AG04449 (cell line): ENCODE results near the gene NEDD8.

Experiments
- CTCF ChIA-PET: fragments of 350-600 bp; formaldehyde crosslinking; extraction: SDS; loops from one replicate; lab custom pipeline; 2021; ENCODE audit warnings: antibody characterized with exemption; lab: Yijun Ruan, JAX
- POLR2A ChIA-PET: fragments of 400-600, 350-600 bp; formaldehyde crosslinking; extraction: SDS; loops from one replicate; lab custom pipeline; 2020; ENCODE audit warnings: antibody characterized with exemption, inconsistent platforms; lab: Yijun Ruan, JAX
- DNase-seq: peaks from one replicate; pipeline ENCODE4 v3.0.0-alpha.2; 2010; ENCODE audit warnings: low read depth, low spot score
- H3K4me3 ChIP-seq: 2 replicates; pipeline ENCODE4 v1.5.1; 2011; ENCODE audit warnings: low read depth, mild to moderate bottlenecking, control low read depth, low read length
- CTCF ChIP-seq: IDR thresholded peaks from one replicate; pipeline ENCODE4 v1.5.1; 2011; ENCODE audit warnings: mild to moderate bottlenecking, moderate library complexity, low read length, control low read depth, inconsistent platforms; ENCODE audit not compliant: insufficient read depth; ENCODE audit errors: missing control alignments

Gene NEDD8

GRCh38 chr14:24212924-24213865, 19.0 kb downstream of the NEDD8 start, which contains the start of gene CHMP4A:
TSS of gene CHMP4A (minus strand) at chr14:24213488. CDS start at chr14:24213439, 49 bp downstream.
- TF ChIP-seq CTCF: peak; percentile 36
- CTCF ChIA-PET: interaction anchor here (0.7 to 5.3 kb wide), 13 partner anchors 9 to 155 kb away, joined by 3 to 89 read pairs (median 6); partner anchors contain the start of genes CIDEB, DHRS1, NOP9 and RABGGTA
- peak within 1 kb of the TSS; percentile 88 for H3K4me3 ChIP-seq
- DNase-seq: peak; percentile 85
- POLR2A ChIA-PET: interaction anchor here (0.6 to 2.9 kb wide), 8 partner anchors 11 to 98 kb away, joined by 3 to 26 read pairs (median 4); partner anchors contain the start of genes DHRS1, NOP9, RABGGTA and TINF2

- CTCF ChIA-PET: interaction anchor here (1.1 kb wide), 1 partner anchor 97 kb away, joined by 3 read pairs; the partner anchor contains the start of gene CIDEB
- POLR2A ChIA-PET: interaction anchor here (2.9 kb wide), 1 partner anchor 16 kb away, joined by 26 read pairs; the partner anchor contains the start of gene TM9SF1
- H3K4me3 ChIP-seq: no peak overlapping the region
- TF ChIP-seq CTCF: no peak
- no peak for DNase-seq
Measured at GRCh38 chr14:24211311-24211710, 20.9 kb downstream of the NEDD8 start.

- no peak for TF ChIP-seq CTCF
- CTCF ChIA-PET: interaction anchor here (1.5 to 2.1 kb wide), 2 partner anchors 35 to 90 kb away, joined by 5 to 10 read pairs; partner anchors contain the start of gene TINF2
- no peak overlapping the region for H3K4me3 ChIP-seq
- DNase-seq: no peak
- POLR2A ChIA-PET: interaction anchor here (0.7 kb wide), 1 partner anchor 43 kb away, joined by 3 read pairs; no protein-coding TSS in a partner anchor
Measured at GRCh38 chr14:24207625-24208024, 24.5 kb downstream of the NEDD8 start.

- CTCF ChIA-PET: interaction anchor here (1.1 to 2.1 kb wide), 4 partner anchors 11 to 90 kb away, joined by 3 to 10 read pairs (median 5); partner anchors contain the start of genes EMC9, TINF2 and TM9SF1
- no peak overlapping the region for H3K4me3 ChIP-seq
- no peak for DNase-seq
- no peak for TF ChIP-seq CTCF
- POLR2A ChIA-PET: interaction anchor here (0.7 to 1.3 kb wide), 2 partner anchors 8 to 43 kb away, joined by 3 read pairs; partner anchors contain the start of gene MDP1
Measured at GRCh38 chr14:24207104-24207551, 25.0 kb downstream of the NEDD8 start.

GRCh38 chr14:24206260-24207103, 25.7 kb downstream of the NEDD8 start:
- TF ChIP-seq CTCF: no peak
- no peak for DNase-seq
- POLR2A ChIA-PET: interaction anchor here (1.0 to 1.3 kb wide), 2 partner anchors 9 to 11 kb away, joined by 3 read pairs; partner anchors contain the start of genes MDP1 and TM9SF1
- H3K4me3 ChIP-seq: no peak overlapping the region
- CTCF ChIA-PET: interaction anchor here (1.1 to 2.1 kb wide), 6 partner anchors 11 to 101 kb away, joined by 3 to 10 read pairs (median 5); partner anchors contain the start of genes CIDEB, EMC9, IRF9 and TINF2
